Colon (tissue), 2 donors: Measurements from ENCODE around the gene DDT.
"Not testable (repeated sequence)": the region's sequence is repeated elsewhere in the genome, so short reads cannot be mapped to it uniquely, and the experiment has no call there.

Source experiments
- FAIRE-seq: peaks from 2 replicates; lab custom pipeline; 2012; peaks lifted over from hg19 to GRCh38; lab: Jason Lieb, UNC
- donor health status: control.
- donor health status: control.

Gene DDT

DNA sequence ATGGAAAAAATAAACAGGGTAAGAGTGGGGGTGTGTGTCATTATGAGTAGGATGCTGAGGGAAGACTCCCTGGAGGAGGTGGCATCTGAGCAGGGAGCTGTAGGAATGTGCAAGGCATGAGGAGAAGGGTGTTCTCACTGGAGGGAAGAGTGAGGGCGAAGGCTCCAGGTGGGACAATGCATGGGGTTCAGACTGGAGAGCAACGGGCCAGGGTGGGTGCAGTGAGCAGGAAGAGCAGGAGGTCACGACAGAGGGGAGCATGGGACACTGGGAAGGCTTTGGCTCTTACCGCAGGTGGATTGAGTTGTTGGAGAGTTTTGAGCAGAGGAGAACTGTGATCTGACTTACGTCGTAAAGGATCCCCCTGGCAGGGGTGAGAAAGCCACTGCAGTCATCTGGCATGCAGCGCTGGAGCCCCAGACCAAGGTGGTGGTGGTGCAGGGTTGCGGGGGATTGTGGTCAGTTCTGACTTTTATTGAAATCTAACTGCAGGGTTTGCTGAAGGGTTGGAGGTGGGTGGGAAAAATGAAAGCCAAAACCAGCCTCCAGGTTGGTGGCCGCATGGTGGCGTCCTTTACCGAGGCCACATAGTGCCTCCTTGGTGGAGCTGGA, 21.3 kb downstream of the DDT start:
- FAIRE-seq = not testable (repeated sequence)

GRCh38 chr22:23951383-23951782, 22.9 kb downstream of the DDT start:
- FAIRE-seq = not testable (repeated sequence)

DNA sequence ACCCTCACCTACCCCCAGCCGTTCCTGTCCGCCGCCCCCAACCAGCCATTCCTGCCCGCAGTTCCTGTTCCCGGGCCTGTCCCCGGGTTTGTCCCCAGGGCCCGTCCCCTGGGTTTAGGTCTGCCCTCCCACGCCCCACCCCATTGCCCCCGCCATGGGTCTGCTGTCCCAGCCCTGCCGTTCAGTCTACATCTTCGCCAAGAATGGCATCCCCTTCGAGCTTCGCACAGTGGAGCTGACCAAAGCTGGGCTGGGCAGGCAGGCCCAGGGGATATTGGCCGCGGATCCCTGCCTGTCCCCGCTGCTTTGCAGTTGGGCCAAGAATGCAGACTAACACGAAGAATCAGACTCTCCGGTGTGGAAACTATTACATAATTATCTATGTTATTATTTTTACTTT, 24.5 kb downstream of the DDT start:
- not testable (repeated sequence) for FAIRE-seq

DNA sequence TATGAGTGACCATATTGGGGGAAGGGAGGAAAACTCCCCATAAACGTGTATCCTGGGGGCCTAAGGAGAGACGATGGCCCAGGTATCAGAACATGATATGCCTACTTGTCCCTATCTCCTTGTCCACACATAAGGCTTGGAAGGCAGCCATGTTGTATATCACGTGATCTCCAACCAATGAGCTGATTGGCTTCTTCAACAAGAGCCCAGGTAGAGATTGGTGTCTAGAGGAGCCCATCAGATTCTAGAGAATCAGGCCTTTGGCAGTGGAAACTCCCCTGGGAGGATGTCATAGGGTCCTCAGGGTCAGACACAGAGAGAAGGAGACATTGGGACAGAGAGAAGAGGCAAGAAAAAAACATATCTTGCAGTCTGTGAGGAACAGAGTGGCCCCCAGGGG, 26.9 kb downstream of the DDT start:
- not testable (repeated sequence) for FAIRE-seq

- FAIRE-seq = not testable (repeated sequence)
Observed at GRCh38 chr22:23940166-23940565, 34.1 kb downstream of the DDT start.

- no peak for FAIRE-seq
Observed at GRCh38 chr22:23939017-23939357, 35.3 kb downstream of the DDT start.

- FAIRE-seq = no peak
Observed at GRCh38 chr22:23938328-23939016, 35.8 kb downstream of the DDT start.

DNA sequence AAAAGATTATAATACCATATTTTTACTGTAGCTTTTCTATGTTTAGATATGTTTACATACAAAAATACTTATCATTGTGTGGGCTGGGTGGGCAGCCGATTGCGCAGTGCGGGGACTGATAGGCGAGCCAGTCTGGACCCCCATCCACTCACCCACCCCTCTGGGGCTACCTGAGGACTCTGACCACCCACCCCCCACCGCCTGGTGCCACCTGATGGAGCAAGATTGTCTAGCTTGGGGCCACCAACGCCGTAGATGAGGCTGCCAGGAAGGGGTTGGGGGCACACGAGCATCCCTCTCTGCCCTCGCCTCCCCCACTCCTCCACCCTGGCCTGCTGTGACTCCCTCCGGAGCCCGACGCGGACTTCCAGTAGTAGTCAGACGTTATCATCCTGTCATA, 47.7 kb downstream of the DDT start:
- no peak for FAIRE-seq

DNA sequence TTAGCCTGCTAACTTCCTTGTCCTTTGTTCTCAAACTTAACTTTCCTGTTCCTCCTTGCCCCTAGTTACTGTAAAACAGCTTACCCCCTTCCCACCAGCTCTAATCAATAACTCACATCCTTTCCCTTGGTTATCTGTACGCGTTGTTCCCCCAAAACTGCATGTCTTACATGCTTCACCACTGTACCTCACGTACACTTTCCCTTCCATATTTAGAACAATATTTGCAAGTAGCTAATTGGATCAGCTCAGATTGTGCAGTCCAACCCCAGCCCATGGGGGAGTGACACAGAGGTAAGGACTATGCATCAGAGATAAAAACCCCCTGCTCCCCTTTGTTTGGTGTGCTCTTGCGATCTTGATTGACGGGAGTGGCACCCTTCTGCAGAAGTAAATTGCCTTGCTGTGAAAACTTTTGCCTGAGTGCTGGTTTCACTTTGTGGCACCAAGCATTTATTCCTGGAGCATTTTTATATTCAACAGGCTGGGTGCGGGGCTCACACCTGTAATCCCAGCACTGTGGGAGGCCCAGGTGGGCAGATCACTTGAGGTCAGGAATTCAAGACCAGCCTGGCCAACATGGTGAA, 49.1 kb downstream of the DDT start:
- FAIRE-seq = no peak

DNA sequence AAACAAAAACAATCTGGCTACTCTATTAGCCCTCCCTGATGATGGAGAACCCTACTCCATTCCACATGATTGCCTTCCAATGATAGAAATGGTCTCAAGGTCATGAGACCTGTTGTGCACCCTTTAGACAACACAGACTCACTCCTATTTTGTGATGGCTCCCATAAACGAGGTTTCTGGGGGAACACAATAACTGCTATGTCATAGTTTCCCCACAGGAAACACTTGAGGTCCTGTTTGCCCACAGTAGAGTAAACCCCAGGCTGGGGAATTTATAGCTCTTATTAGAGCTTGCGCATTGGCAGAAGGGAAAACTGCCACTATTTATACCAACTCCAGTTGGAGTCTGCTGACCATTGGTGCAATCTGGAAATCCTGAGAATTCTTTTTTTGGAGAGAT, 51.3 kb downstream of the DDT start:
- FAIRE-seq = no peak

DNA sequence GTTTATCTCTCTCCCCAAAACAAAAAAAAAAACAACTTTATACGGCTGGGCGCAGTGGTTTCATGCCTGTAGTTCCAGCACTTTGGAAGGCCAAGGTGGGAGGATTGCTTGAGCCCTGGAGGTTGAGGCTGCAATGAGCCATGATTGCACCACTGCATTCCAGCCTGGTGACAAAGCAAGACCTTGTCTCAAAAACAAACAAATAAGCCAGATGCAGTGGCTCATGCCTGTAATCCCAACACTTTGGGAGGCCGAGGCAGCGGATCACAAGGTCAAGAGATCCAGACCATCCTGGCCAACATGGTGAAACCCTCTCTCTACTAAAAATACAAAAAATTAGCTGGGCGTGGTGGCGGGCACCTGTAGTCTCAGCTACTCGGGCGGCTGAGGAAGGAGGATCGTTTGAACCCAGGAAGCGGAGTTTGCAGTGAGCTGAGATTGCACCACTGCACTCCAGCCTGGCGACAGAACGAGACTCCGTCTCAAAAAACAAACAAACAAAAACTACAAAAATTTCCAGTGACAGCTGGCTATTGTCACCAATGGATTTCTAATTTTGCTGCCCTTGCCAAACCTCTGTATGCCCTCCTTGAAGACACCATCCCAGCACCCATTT, 52.5 kb downstream of the DDT start:
- FAIRE-seq = not testable (repeated sequence)
